Activated T-cell treated with anti-CD3 and anti-CD28 coated beads, Interleukin-2, amount 50 U/mL, for 72 hours (primary cell): ENCODE measurements around the gene COG2. TPM values are rescaled to one million over a fixed set of nuclear protein-coding genes. Genes with fewer than 3 reads are reported as not detected.
A peak's percentile ranks its signal among the peaks of the same experiment; 100 is the strongest.

Experiments used
- ATAC-seq, 2 donors: fragments of 150-1000 bp; cut with Tn5 transposase; replicated peaks in 1 of 2; 2 replicates each; pipeline ENCODE4 v1.10.0; 2021; ENCODE audit warnings: moderate library complexity in 2 of 2, mild to moderate bottlenecking in 1 of 2
- DNase-seq, 2 donors: peaks; one replicate each; pipeline ENCODE4 v3.0.0; 2021 to 2022; ENCODE audit warnings: mixed read lengths in 1 of 2
- H3K27ac Mint-ChIP-seq: one replicate; pipeline ENCODE4 v1.8.0; 2022; ENCODE audit warnings: mild to moderate bottlenecking, moderate library complexity, mixed read lengths
- H3K27me3 Mint-ChIP-seq: one replicate; pipeline ENCODE4 v1.8.0; 2022; ENCODE audit warnings: low read depth, mixed read lengths
- H3K36me3 Mint-ChIP-seq, 2 donors: one replicate each; pipeline ENCODE4 v1.8.0; 2022; ENCODE audit warnings: mixed read lengths in 2 of 2, mild to moderate bottlenecking in 1 of 2; ENCODE audit not compliant: insufficient read depth in 2 of 2
- H3K4me1 Mint-ChIP-seq: one replicate; pipeline ENCODE4 v1.8.0; 2022; ENCODE audit warnings: low read depth, mixed read lengths
- H3K4me3 Mint-ChIP-seq, 2 donors: one replicate each; pipeline ENCODE4 v1.8.0; 2022; ENCODE audit warnings: mild to moderate bottlenecking in 2 of 2, mixed read lengths in 2 of 2, moderate library complexity in 2 of 2
- H3K9me3 Mint-ChIP-seq, 2 donors: one replicate each; pipeline ENCODE4 v1.8.0; 2022; ENCODE audit warnings: mixed read lengths in 2 of 2
- total RNA-seq, 2 donors: library from RNA; stranded (reverse); gene quantifications; one replicate each; pipeline ENCODE4 v1.2.3, GENCODE V29; 2022

The COG2 gene
- total RNA-seq, 2 donors from 2014 or later: 32.6 to 34.0 TPM

DNA sequence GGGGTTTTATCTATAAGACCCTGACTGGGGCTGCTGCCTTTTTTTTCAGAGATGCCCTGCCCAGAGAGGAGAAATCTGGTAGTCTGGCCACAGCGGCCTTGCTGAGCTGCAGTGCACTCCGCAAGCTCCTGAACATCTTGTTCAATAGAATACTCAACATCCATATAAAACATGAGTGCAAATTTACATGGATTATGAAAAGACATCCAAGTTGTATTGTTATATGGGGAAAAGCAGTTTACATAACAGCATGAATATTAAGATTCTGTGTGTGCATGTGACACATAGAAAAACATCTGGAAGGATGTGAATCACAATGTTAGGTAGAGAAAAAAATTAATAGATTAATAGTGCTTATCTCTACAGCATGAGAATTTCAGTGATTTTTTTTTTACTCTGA lies 16.4 kb downstream of the COG2 start:
- Mint-ChIP-seq H3K27me3 (no peaks in the 10 kb centered on the region), H3K36me3 (peaks cover 5 to 8% of the 10 kb centered on the region in 2 donors), H3K4me3 (no peak overlapping the region), H3K4me1 (peaks cover 21% of the 10 kb centered on the region), H3K9me3 (no peaks in the 10 kb centered on the region), H3K27ac (no peak overlapping the region)
- no peak for DNase-seq
- no peak for ATAC-seq

DNA sequence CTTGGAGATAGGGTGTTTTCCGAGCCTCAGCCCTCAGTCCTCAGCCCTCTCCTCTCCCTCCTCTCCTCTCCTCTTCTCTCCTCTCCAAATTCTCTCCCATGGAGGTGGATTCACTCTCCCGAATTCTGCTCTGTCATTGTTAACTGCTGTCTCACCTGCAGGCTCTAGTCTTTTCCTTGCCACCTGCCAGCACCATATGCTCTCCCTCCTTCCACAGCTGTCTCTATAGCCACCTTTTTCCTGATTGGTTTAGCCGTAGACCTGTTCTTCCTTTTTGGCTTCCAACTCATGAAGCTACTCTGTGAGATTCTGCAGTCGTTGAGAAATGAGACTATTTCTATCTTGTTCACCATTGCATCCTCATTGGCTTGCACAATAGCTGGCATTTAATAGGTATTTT lies 19.7 kb downstream of the COG2 start:
- Mint-ChIP-seq H3K4me3 (no peak overlapping the region), H3K27ac (no peak overlapping the region), H3K27me3 (no peaks in the 10 kb centered on the region), H3K4me1 (no peaks in the 10 kb centered on the region), H3K36me3 (peaks cover 12 to 16% of the 10 kb centered on the region in 2 donors), H3K9me3 (no peaks in the 10 kb centered on the region)
- DNase-seq (no peak), ATAC-seq (no peak)

DNA sequence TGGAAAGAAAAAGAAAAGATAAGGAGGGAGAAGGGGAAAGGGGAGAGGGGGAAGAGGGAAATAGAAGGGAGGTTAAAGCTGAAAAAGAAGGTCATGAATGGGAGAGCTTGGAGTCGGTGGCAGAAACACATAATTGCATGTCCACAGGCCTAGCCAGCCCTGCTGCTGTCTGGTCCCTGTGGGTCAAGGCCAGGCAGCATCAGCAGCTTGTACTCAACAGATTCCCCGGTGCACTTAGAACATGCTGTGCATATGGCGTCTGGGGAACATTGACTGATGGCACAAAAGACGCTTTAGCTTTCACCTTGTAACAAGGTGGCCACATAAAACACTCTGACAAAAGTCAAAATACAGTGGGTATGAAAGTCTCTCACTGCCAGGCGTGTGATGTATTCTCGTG lies 25.9 kb downstream of the COG2 start:
- Mint-ChIP-seq H3K4me1 (no peaks in the 10 kb centered on the region), H3K27me3 (no peaks in the 10 kb centered on the region), H3K9me3 (no peaks in the 10 kb centered on the region), H3K36me3 (peaks cover 7 to 22% of the 10 kb centered on the region in 2 donors), H3K27ac (no peak overlapping the region), H3K4me3 (no peak overlapping the region)
- ATAC-seq: no peak
- no peak for DNase-seq

- H3K9me3 Mint-ChIP-seq: no peaks in the 10 kb centered on the region
- ATAC-seq: no peak
- H3K27ac Mint-ChIP-seq: peak overlapping the region; percentile 69
- H3K4me3 Mint-ChIP-seq: no peak overlapping the region
- H3K36me3 Mint-ChIP-seq: peaks cover 8 to 23% of the 10 kb centered on the region in 2 donors
- no peaks in the 10 kb centered on the region for H3K27me3 Mint-ChIP-seq
- no peak for DNase-seq
- H3K4me1 Mint-ChIP-seq: no peaks in the 10 kb centered on the region
Measured at GRCh38 chr1:230669543-230669942, 27.3 kb downstream of the COG2 start.

DNA sequence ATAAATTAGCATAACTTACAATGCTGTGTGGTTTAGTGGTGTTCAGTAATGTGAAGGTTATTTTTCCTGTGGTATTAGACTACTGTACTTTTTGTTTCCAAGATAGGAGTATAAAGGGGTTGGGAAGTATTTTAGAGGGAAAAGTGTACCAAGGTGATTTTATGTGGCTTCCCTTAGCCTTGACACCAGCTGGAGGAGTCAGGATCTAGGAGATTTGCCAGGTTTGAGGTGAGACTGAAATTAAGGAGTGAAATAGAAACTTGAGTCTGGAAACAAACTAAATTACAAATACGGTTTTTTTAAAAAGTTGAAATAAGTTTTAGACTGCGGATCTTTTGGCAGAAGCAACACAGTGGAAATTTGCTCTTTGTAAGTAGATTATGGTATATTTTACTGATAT lies 32.3 kb downstream of the COG2 start:
- H3K9me3 Mint-ChIP-seq: no peaks in the 10 kb centered on the region
- H3K36me3 Mint-ChIP-seq: peaks cover 3 to 20% of the 10 kb centered on the region in 2 donors
- H3K4me1 Mint-ChIP-seq: no peaks in the 10 kb centered on the region
- H3K4me3 Mint-ChIP-seq: no peak overlapping the region
- DNase-seq (no peak), ATAC-seq (no peak)
- no peaks in the 10 kb centered on the region for H3K27me3 Mint-ChIP-seq
- no peak overlapping the region for H3K27ac Mint-ChIP-seq

DNA sequence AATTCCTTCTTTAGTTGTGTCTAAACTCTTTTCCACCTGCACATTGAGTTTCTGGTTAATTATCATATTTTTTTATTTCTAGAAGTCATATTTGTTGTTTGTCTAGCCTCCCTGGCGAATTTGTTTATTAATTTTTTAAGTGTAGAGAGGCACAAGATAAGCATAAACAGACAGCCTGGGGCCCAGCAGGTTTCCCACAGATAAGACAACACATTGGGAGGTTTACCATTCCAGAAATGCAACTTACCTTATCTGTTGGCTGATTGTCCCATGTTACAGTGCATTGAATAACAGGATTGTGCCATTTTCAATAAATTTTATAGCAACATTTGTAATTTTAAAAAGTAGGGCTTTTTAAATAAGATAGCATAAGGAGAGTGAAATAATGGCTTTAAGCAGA lies 34.9 kb downstream of the COG2 start:
- Mint-ChIP-seq H3K27ac (peak overlapping the region; percentile 79), H3K27me3 (no peaks in the 10 kb centered on the region), H3K36me3 (peaks cover 3 to 14% of the 10 kb centered on the region in 2 donors), H3K4me1 (no peaks in the 10 kb centered on the region), H3K4me3 (no peak overlapping the region), H3K9me3 (no peaks in the 10 kb centered on the region)
- no peak for DNase-seq
- ATAC-seq: no peak

GRCh38 chr1:230679192-230679591 lies 36.9 kb downstream of the COG2 start:
- H3K4me1 Mint-ChIP-seq: no peaks in the 10 kb centered on the region
- no peaks in the 10 kb centered on the region for H3K9me3 Mint-ChIP-seq
- DNase-seq (no peak), ATAC-seq (no peak)
- no peak overlapping the region for H3K4me3 Mint-ChIP-seq
- no peaks in the 10 kb centered on the region for H3K27me3 Mint-ChIP-seq
- peak overlapping the region; percentile 40 for H3K27ac Mint-ChIP-seq
- H3K36me3 Mint-ChIP-seq: peaks cover 3 to 16% of the 10 kb centered on the region in 2 donors

DNA sequence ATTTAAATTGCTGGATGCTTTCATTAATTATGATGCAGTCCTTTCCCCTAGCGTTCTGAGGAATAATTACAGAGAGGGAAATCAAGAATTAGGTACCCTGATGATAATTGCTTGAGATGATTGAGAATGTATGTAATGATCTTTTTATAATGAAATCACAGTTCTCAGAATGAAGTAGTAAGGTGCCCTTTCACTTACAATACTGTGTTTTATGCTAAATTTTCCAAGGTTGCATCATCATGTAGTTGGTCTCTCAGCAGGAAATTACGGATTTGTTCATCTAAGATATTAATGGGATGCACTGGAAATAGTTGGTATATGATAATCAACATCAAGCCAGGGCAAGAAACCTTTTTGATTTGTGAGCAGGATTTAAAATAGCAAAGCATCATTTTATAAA lies 37.5 kb downstream of the COG2 start:
- H3K36me3 Mint-ChIP-seq: peaks cover 1 to 15% of the 10 kb centered on the region in 2 donors
- ATAC-seq (no peak), DNase-seq (no peak)
- H3K27me3 Mint-ChIP-seq: no peaks in the 10 kb centered on the region
- no peaks in the 10 kb centered on the region for H3K4me1 Mint-ChIP-seq
- peak overlapping the region; percentile 47 for H3K27ac Mint-ChIP-seq
- no peaks in the 10 kb centered on the region for H3K9me3 Mint-ChIP-seq
- no peak overlapping the region for H3K4me3 Mint-ChIP-seq

GRCh38 chr1:230680300-230681025 lies 38.2 kb downstream of the COG2 start:
- peaks cover 1 to 15% of the 10 kb centered on the region in 2 donors for H3K36me3 Mint-ChIP-seq
- DNase-seq (no peak), ATAC-seq (no peak)
- H3K27ac Mint-ChIP-seq: no peak overlapping the region
- H3K4me1 Mint-ChIP-seq: no peaks in the 10 kb centered on the region
- no peaks in the 10 kb centered on the region for H3K9me3 Mint-ChIP-seq
- H3K27me3 Mint-ChIP-seq: no peaks in the 10 kb centered on the region
- H3K4me3 Mint-ChIP-seq: no peak overlapping the region

DNA sequence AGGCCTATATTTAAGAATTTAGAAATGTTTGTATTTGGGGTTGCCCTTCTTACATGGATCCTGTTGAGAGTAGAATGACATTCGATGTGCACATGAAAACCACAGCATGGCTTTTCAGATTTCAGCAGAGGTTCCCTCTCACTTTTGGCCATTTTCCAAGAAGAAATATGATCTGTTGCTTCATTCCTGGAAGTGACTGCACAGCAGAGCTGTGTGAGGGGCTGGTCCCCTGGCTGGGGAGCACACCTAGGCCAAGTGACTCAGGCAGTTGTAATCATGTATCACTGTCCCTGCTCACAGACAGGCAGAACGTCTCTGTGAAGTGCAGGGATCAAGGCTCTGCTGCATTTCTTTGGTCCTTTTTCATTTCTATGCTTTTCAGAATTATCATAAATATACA lies 39.3 kb downstream of the COG2 start:
- Mint-ChIP-seq H3K27me3 (no peaks in the 10 kb centered on the region), H3K4me1 (no peaks in the 10 kb centered on the region), H3K9me3 (no peaks in the 10 kb centered on the region), H3K27ac (peak overlapping the region; percentile 57), H3K4me3 (no peak overlapping the region), H3K36me3 (peaks cover 1 to 12% of the 10 kb centered on the region in 2 donors)
- ATAC-seq: peak; percentile 54 to 82
- DNase-seq: peak in 1 of 2 donors; percentile 5

GRCh38 chr1:230682274-230682673 lies 40.0 kb downstream of the COG2 start:
- ATAC-seq (no peak), DNase-seq (no peak)
- Mint-ChIP-seq H3K4me1 (no peaks in the 10 kb centered on the region), H3K36me3 (peaks cover 0 to 14% of the 10 kb centered on the region in 2 donors), H3K27me3 (no peaks in the 10 kb centered on the region), H3K27ac (peak overlapping the region; percentile 52), H3K9me3 (no peaks in the 10 kb centered on the region), H3K4me3 (no peak overlapping the region)

DNA sequence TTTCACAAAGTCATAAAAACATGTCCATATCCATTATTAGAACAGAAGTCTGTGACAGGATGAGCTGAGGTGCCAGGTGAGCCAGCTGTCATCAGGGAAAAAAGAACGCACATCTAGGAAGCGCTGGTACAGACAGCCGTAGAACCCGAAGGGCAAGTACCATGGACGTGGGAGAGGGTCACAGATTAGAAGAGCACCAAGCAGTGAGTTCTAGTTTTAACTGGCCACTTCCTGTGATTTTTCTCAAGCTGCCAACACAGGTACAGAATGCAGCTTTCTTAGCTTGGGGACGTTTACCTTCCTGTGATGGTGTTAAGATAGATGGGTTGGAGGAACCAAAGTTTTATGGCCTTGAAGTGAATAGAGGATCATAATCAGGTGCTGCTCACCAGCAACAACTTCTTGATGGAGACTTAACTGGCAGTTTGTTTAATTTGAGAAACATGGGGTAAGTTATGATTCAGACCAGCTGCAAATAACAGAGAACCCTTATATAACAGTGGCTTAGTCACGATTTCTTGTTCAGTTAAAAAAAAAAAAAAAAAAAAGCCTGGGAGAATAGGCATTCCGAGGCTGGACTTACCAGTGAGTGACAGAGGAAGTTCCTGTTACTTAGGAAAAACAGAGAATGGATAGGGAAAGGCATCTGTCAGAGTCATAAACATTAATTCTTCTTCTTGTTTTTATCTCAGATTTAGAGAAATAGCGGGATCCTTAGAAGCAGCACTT lies 40.8 kb downstream of the COG2 start:
- peak overlapping the region; percentile 28 for H3K27ac Mint-ChIP-seq

GRCh38 chr1:230684146-230684545 lies 41.9 kb downstream of the COG2 start:
- no peak for DNase-seq
- no peak overlapping the region for H3K4me3 Mint-ChIP-seq
- H3K27ac Mint-ChIP-seq: no peak overlapping the region
- H3K9me3 Mint-ChIP-seq: no peaks in the 10 kb centered on the region
- no peaks in the 10 kb centered on the region for H3K27me3 Mint-ChIP-seq
- no peaks in the 10 kb centered on the region for H3K4me1 Mint-ChIP-seq
- peaks cover 0 to 18% of the 10 kb centered on the region in 2 donors for H3K36me3 Mint-ChIP-seq
- ATAC-seq: no peak

More for the DNA sequence above, 40.8 kb downstream of the COG2 start:
- Mint-ChIP-seq H3K9me3 (no peaks in the 10 kb centered on the region), H3K4me1 (no peaks in the 10 kb centered on the region), H3K4me3 (no peak overlapping the region), H3K36me3 (peaks cover 0 to 15% of the 10 kb centered on the region in 2 donors), H3K27me3 (no peaks in the 10 kb centered on the region)
- DNase-seq (no peak), ATAC-seq (no peak)
